ENCODE results near the gene LSP1.

LSP1 gene

DNA sequence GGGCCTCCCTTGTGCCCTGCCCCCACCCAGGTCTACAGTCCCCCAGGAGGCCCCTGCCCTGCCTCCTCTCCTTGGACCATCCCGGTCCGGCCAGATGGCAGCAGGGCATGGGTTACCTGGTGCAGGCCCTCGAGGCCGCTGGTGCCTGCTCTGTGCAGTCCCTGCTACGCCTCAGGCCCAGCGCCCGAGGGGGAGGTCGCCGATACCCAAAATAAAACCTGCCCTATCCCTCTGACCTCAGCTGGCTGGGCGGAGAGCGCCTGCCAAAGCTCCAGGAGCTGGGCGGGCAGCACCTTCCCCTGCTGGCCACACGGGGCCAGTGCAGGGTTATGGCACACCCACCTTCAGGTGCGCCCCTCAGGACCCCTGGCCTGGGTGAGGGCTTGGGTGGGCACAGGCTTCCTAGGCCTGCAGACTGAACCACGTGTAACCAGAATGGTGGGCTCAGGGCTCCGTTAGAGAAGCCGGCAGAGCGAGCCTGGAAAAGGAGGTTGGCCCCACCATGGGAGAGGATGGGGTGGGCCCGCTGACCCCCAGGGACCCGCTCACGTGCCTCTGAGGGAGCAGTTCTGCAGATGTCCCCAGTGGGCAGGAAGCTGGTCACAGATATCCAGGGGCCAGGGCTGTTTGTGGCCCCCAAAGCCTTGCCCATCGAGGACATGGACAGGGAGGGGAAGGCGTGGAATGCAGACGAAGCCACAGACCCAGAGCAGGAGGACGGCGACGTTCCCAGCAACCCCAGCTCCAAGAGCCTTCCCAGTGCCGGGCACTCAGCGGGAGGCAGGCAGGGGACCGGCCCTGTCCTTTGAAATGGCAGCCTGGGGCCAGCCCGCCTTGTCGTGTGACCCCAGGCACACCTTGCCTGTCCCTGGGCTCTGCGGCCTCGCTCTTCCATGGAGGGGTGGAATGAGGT, 64.9 kb downstream of the LSP1 start:
- DNase-seq (ENCODE audit: low spot score) = no peak

GRCh38 chr11:1918436-1919315, 65.8 kb downstream of the LSP1 start:
- no peak for DNase-seq (ENCODE audit: low spot score)

- DNase-seq (ENCODE audit: low spot score) = no peak
These were observed 66.7 kb downstream of the LSP1 start, which contains the start of gene TNNT3 for GRCh38 chr11:1919391-1920127. Gene TNNT3, plus strand, starts transcription at chr11:1919703. Its CDS starts 3,172 bp downstream, at chr11:1922875.

DNA sequence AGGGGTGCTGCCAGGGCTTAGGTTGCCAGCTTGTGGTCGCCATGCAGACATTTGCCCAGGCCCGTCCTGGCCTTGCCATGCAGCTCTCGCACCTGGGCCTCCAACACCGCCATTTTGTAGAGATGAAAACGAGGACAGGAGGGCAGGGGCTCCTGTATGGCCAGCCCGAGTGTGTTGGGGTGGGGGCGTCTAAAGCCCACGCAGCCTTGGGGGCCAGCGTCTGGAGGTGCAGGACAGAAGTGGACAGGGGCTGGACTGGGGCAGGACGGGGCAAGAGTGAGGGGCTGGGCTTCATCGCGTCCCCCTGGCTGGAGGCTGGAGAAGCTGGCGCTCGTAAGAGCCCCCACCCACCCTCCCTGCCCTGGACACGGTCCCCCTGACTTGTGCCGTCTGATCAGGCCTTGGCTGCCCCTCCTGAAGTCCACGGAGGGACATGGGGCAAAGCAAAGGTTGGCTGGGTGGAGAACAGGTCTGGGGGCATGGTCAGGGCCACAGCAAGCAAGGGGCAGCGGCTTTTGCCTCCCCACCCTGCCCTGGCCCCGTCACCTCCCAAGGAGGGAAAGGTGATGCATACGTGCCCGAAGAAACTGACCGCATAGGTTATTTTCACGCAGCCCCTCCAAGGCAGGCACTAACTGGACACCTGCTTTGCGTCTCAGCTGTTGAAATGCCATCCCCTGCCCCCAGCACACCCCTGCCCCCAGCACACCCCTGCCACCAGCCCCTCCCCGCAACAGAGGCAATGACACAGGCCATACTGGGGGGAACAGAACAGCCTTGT, 67.4 kb downstream of the LSP1 start:
- DNase-seq (ENCODE audit: low spot score) = no peak

DNA sequence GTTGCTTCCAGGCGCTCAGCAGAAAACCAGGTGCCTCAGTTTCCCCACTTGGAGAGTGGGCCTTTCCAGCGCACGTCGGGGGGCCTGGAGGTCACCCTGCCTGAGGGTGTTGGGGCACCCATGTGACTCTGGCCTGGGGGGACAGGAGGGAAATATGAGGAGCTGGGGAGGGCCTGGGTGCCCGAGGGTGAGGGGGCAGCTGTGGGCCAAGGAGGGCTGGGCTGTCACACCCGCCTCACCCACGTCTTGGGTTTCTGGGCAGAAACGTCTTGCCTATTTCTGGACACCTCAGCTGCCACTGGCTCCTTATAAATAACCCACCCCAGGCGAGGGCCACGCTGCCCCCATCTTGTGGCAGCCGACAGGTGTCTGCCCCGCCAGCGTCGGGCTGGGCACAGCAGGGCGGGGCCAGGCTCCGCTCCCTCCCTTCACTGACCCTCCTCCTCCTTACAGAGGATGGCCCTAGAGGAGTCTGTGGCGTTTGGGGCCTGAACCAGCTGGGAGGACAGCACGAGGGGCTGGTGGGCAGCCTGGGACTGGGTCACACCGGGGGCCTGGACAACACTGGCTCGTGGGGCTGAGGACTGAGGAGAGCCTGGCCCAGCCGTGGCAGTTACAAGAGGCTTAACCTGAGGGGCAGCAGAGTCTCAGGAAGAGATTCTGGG, 68.2 kb downstream of the LSP1 start:
- DNase-seq (ENCODE audit: low spot score) = no peak

GRCh38 chr11:1921574-1922141, 68.8 kb downstream of the LSP1 start:
- DNase-seq (ENCODE audit: low spot score) = no peak

DNA sequence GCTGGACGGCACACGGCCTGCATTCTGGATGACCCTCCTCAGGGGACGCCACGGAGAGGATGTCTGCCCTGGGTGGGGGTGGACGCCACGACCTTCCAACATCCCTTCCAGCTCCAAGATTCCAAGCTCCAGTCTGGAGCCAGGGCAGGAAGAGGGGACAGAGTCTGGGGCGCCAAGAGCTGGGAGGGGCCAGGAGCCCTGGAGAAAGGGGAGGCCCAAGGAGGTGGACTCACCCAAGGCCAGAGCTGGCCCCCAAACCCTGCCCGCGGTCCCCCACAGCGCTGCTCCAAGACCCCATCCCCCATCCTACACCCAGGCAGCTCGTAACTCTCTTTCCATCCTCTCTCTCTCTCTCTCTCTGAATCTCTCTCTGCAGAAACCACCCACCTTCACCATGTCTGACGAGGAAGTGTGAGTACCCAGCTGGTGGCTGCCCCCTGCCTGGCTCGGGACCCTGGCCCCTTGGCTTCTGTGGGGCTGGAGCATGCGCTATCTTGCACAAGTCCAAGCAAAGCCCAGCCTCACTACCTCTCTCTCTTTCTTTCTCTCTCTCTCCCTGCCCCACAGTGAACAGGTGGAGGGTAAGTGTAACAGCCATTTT, 69.7 kb downstream of the LSP1 start:
- no peak for DNase-seq (ENCODE audit: low spot score)

- DNase-seq (ENCODE audit: low spot score) = no peak
These were observed 70.5 kb downstream of the LSP1 start for GRCh38 chr11:1923201-1923956.

GRCh38 chr11:1924181-1924580, 71.3 kb downstream of the LSP1 start:
- no peak for DNase-seq (ENCODE audit: low spot score)

- DNase-seq (ENCODE audit: low spot score) = no peak
These were observed 71.9 kb downstream of the LSP1 start for GRCh38 chr11:1924646-1925372.

DNA sequence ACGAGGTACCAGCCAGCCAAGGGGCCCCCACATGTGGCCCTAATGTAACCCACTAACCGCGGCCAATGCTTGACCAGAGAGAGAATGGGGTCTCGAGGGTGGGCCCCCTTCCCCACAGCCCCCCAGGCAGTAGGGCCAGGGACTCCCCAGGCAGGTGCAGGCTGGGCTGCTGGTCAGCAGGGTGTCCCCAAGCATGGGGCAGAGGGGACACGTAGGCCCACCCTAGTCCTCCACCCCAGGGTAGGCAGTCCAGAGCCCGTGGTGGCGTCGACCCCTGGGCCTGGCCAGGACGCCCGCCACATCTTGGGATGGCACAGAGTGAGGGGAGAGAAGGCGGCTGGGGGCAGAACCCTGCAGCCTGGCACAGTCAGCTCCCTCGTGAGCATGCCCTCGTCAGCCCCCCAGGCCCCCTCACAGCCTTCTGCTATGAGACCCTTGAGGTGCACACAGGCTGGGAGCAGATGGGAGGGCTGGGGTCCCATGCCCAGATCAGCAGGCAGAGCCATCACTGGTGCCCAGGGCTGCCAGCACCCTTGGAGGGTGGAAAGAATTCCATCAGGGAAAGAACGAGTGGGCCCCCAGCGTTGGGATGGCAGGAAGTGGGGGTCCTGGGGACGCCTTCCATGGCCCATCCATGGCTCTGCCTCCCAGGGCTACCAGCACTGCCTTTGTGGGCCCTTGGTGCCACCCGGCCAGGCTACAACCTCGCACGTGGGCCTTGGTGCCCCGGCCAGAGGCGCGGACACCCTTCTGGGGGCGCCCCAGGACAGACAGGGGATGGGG, 72.7 kb downstream of the LSP1 start:
- DNase-seq (ENCODE audit: low spot score) = no peak

GRCh38 chr11:1926156-1927025, 73.5 kb downstream of the LSP1 start:
- no peak for DNase-seq (ENCODE audit: low spot score)

DNA sequence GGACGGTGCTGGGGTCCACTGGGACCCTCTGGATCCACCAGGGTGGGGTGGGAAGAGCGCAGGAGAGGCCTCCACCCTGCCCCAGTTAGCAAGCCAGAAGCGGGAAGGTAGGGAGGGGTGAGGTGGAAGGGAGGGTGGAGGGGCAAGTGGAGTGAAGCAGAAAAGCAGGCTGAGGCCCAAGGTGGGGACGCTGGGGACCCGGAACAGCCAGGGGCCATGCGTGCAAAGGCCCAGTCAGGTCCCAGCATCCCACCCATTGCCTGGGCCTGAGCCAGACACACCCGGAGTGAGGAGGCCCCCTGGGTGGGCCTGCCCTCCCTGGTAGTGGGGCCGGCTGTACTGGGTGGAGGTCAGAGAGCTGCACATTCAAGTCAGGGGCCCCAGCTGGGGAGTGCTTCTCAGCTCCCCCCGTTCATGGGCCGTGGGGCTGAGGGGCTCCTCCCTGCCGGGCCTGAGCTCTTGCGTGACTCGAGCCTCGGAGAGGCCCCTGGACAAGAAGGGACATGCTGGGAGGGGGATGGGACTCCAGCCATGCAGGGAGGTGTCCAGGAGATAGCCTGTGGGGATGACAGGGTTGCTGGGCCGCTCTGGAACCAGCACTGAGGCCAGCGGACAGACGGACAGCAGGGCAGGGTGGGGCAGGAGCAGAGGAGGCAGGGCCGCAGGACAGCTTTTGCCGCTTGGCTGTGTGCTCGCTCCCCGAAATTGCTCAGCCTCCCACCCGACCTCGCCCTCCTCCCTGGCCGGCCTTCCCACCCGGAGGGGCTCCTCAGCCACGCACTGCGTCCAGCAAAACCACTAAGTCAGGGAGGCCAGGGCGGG, 74.4 kb downstream of the LSP1 start:
- DNase-seq (ENCODE audit: low spot score) = no peak

GRCh38 chr11:1927848-1928469, 75.1 kb downstream of the LSP1 start:
- no peak for DNase-seq (ENCODE audit: low spot score)

DNA sequence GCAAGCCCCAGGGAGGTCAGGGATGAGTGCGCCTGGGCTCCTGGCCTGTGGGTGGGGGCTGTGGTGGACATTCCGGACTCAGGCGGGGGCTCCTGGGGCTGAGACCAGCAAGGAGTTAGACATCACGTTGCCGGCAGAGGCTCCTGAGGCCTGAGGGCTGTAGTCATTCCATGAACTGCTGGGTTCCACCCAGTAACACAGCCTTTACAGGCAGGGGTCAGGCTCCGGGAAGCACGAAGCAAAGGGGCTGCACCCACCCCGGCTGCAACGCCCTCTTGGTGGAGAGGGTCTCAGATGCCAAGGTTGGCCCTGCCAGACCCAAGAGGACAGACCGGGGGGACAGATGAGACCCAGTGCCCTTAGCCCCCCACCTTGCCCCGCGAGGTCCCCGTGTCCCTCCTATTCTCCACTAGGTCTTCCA, 75.6 kb downstream of the LSP1 start:
- no peak for DNase-seq (ENCODE audit: low spot score)
